ENCODE measurements around the gene CACNB2. TPM values are rescaled to one million over a fixed set of nuclear protein-coding genes. Genes with fewer than 3 reads are reported as not detected.

Gene CACNB2
- total RNA-seq, 1 donor = 1.3 TPM

DNA sequence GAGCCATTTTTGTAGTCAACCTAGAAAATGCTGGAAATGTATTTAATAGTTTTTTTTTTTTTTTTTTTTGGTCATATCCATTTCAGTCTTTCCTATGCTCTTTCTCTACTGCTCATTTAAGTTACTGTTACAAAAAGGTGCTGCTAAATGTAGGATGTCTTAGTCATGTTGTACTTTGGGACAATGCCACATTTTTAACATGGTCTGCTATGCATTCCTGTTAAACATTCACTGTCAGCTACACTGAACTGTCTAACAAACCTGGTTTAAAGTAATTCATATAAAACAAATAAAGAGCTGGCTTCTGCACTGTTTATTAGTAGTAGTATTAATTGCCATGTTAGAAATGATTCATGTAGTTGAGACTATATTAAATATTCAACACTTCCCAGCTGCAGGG lies 402.6 kb downstream of the CACNB2 start:
- no peak overlapping the region for H3K4me3 ChIP-seq (ENCODE audit: low read depth, low read length)
- DNase-seq (ENCODE audit: low read depth) = no peak
- TF ChIP-seq CTCF (IDR thresholded peaks at IDR 0.05; ENCODE audit: insufficient read depth, low read depth, low read length) = no peak

DNA sequence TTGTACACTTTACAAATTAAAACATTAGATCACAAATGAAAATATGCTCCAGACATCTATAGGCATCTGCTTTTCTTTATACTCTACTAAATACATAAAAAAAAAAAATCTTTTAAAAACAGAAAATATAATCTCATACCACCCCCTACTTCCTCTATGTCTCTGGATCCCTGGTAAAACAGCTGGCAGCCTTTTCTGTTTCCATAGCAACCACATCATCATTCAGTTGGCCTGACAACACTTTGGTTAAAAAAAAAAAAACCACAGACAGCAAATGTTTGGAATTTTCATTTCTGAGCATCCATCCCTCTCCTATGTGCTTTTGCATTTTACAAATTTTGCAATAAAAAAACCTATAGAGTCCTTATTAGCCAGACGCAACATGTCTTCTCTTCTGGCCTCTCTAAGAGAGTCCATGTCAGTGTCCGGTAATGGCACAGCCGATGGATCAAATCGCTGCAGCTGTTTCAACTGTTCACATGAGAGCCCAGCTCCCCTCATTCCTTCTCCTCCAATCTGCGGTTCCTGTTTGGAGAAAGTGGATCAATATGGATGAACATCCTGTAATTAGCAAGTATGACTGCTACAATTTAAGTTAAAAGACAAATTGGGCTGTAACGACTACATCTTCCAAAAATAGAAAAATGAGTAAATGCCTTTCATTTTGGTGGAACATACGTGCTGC lies 405.5 kb downstream of the CACNB2 start:
- no peak for DNase-seq (ENCODE audit: low read depth)

GRCh38 chr10:18549105-18549504 lies 408.9 kb downstream of the CACNB2 start:
- H3K4me3 ChIP-seq (ENCODE audit: low read depth, low read length) = no peak overlapping the region
- DNase-seq (ENCODE audit: low read depth) = no peak
- no peak for TF ChIP-seq CTCF (IDR thresholded peaks at IDR 0.05; ENCODE audit: insufficient read depth, low read depth, low read length)

More for the DNA sequence above, 405.5 kb downstream of the CACNB2 start:
- H3K4me3 ChIP-seq (ENCODE audit: low read depth, low read length) = no peak overlapping the region
- TF ChIP-seq CTCF (IDR thresholded peaks at IDR 0.05; ENCODE audit: insufficient read depth, low read depth, low read length) = no peak

DNA sequence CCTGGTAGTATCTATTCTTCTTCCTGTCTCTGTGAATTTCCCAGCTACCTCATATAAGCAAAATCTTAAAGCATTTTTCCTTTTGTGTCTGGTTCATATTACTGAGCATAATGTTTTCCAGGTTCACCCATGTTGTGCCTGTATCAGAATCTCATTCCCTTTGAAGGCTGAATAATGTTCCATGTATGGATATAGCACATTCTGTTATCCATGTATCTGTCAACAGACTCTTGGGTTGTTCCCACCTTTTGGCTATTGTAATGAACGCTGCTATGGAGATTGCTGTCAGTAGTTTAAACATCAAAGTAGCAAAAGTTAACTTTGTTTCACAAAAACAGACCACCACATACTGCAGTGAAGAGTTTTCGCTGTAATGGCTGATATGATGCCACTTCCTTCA lies 411.2 kb downstream of the CACNB2 start:
- TF ChIP-seq CTCF (IDR thresholded peaks at IDR 0.05; ENCODE audit: insufficient read depth, low read depth, low read length) = no peak
- no peak for DNase-seq (ENCODE audit: low read depth)
- H3K4me3 ChIP-seq (ENCODE audit: low read depth, low read length) = no peak overlapping the region

DNA sequence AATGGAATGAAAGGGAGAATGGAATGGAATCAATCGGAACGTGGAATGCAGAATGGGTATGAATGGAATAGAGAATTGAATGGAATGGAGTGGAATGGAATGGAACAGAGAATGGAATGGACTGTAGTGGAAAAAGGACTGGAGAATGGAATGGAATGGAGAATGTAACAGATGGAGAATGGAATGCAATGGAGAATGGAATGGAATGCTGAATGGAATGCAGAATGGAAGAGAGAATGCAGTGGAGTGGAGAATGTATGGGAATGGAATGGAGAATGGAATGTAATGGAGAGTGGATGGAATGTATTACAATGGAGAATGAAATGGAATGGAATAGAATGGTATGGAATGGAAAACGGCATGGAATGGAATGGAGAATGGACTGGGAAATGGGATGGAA lies 414.3 kb downstream of the CACNB2 start:
- DNase-seq (ENCODE audit: low read depth) = no peak
- TF ChIP-seq CTCF (IDR thresholded peaks at IDR 0.05; ENCODE audit: insufficient read depth, low read depth, low read length) = no peak
- no peak overlapping the region for H3K4me3 ChIP-seq (ENCODE audit: low read depth, low read length)

DNA sequence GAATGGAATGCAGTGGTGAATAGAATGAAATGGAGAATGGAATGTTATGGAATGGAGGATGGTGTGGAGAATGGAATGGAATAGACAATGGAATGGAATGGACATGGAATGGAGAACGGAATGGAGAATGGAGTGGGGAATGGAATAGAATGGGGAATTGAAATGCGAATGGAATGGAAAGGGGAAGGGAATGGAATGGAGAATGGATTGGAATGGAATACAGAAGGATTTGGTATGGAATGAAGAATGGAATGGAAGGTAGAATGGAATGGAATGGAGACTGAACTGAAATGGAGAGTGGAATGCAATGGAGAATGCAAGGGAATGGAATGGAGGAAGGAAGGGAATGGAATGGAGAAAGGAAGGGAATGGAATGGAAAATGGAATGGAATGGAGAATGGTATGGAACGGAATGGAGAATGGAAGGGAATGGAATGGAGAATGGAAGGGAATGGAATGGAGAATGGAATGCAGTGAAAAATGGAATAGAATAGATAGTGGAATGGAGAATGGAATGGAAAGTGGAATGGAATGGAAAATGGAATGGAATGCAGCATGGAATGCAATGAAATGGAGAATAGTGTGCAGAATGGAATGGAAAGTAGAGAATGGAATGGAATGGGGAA lies 416.4 kb downstream of the CACNB2 start:
- no peak for TF ChIP-seq CTCF (IDR thresholded peaks at IDR 0.05; ENCODE audit: insufficient read depth, low read depth, low read length)

More for the DNA sequence above, 416.4 kb downstream of the CACNB2 start:
- H3K4me3 ChIP-seq (ENCODE audit: low read depth, low read length) = no peak overlapping the region
- DNase-seq (ENCODE audit: low read depth) = no peak

All from fibroblast of villous mesenchyme (primary cell).